ENCODE measurements around the gene AGPAT4.

The AGPAT4 gene

DNA sequence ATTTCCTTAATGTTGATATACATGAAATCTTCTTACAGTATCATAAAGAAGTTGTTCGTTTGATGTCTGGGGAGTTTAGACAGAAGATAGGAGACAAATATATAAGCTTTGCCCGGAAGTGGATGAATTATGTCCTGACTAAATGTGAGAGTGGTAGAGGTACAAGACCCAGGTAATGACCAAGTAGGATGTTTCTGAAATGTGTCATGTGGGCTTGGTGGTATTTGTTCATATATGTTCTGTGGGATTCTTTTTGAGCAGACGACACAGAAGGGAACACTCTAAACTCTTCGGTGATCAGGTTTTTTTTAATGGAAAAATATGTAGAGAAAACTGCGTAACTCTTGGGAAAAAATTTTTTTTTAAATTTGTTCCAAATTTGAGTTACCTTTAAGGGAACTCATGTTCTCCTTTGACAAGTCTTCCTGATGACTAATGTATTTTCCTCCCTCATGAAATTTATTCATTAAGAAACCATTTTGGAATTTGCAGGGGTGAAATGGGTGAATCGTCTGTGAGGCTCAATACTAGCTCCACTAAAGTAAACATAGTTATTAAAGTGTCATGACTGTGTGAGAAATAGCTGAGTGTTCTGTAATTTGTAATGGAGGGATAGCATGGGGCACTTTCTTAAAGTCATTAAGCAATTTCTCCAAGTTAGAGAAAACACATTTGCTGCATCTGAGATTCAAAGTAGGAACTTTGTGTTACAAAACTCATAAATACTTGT, 181.7 kb downstream of the AGPAT4 start:
- no peaks in the 10 kb centered on the region for H3K9me3 ChIP-seq (ENCODE audit: insufficient read depth, low read depth, low read length)
- H3K9me2 ChIP-seq (replicated peaks; ENCODE audit: low read depth, low read length) = no peaks in the 10 kb centered on the region
- H3K36me3 ChIP-seq (ENCODE audit: insufficient read depth, low read length) = peaks cover 87% of the 10 kb centered on the region
- H3K4me1 ChIP-seq (ENCODE audit: insufficient read depth, low read length, poor library complexity, severe bottlenecking) = no peaks in the 10 kb centered on the region
- no peaks in the 10 kb centered on the region for H3K79me2 ChIP-seq (ENCODE audit: insufficient read depth, low read length)
- no peak overlapping the region for H3K4me3 ChIP-seq (ENCODE audit: low read length, poor library complexity, severe bottlenecking)
- no peaks in the 10 kb centered on the region for H3F3A ChIP-seq (ENCODE audit: low read depth)
- TF ChIP-seq EZH2phosphoT487 (IDR thresholded peaks at IDR 0.05; ENCODE audit: borderline replicate concordance) = no peak
- TF ChIP-seq, protein P1, sequence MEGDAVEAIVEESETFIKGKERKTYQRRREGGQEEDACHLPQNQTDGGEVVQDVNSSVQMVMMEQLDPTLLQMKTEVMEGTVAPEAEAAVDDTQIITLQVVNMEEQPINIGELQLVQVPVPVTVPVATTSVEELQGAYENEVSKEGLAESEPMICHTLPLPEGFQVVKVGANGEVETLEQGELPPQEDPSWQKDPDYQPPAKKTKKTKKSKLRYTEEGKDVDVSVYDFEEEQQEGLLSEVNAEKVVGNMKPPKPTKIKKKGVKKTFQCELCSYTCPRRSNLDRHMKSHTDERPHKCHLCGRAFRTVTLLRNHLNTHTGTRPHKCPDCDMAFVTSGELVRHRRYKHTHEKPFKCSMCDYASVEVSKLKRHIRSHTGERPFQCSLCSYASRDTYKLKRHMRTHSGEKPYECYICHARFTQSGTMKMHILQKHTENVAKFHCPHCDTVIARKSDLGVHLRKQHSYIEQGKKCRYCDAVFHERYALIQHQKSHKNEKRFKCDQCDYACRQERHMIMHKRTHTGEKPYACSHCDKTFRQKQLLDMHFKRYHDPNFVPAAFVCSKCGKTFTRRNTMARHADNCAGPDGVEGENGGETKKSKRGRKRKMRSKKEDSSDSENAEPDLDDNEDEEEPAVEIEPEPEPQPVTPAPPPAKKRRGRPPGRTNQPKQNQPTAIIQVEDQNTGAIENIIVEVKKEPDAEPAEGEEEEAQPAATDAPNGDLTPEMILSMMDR (conservative IDR thresholded peaks at IDR 0.05; ENCODE audit: low read length) = no peak
- no peaks in the 10 kb centered on the region for H4K20me1 ChIP-seq (ENCODE audit: insufficient read depth, low read length, poor library complexity, severe bottlenecking)
- H3K9ac ChIP-seq (ENCODE audit: low read depth, low read length, poor library complexity, severe bottlenecking) = no peak overlapping the region
- no peak overlapping the region for H2AFZ ChIP-seq (ENCODE audit: low read length)
- no peaks in the 10 kb centered on the region for H3K27me3 ChIP-seq (ENCODE audit: insufficient read depth, low read length, poor library complexity, severe bottlenecking)
- H3K4me2 ChIP-seq (ENCODE audit: low read depth, low read length, poor library complexity, severe bottlenecking) = no peak overlapping the region

DNA sequence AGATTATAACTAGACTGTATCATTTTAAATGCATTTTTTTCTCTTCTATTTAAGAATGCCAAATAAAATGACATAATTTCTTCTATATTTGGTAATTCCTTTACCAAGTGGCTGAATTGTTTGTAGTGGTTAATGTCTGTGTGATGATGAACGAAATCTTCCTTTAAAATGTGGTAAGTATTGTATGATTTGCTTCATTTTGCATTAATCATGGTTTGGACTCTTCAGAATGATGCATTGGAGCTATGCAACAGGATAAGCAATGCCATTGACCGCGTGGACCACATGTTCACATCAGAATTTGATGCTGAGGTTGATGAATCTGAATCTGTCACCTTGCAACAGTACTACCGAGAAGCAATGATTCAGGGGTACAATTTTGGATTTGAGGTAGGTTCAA, 182.7 kb downstream of the AGPAT4 start:
- no peaks in the 10 kb centered on the region for H3K9me2 ChIP-seq (replicated peaks; ENCODE audit: low read depth, low read length)
- H3K79me2 ChIP-seq (ENCODE audit: insufficient read depth, low read length) = no peaks in the 10 kb centered on the region
- H3K36me3 ChIP-seq (ENCODE audit: insufficient read depth, low read length) = peaks cover 93% of the 10 kb centered on the region

DNA sequence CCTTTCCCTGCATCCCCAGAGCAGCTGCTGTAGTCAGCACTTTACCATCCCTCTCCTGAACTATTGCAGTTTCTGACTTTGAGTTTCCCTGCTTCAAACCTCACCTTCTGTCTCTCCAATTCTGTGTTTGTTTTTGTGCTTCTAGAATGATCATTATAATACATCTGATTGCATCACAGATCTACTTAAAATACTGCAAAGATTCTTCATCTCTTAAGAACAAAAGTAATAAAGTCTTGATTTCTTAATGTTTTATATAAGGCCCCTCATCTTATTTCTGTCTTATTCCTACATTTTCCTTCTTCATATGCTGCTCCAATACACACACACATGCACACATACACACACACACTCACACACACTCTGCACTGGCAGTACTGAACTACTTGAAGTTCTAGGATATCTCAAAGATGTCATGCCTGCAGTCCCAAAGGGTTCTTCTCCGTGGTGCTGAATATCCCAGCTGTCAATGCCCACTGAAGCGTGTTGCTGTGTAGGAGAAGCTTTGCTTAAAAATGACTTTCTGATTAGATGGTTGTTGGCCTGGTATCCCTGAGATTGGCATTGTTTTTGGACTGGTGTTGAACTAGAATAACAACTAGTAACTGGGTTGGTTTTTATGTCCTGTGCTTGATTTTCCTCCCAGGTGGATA, 185.1 kb downstream of the AGPAT4 start:
- H3K9me2 ChIP-seq (replicated peaks; ENCODE audit: low read depth, low read length) = no peaks in the 10 kb centered on the region
- H4K20me1 ChIP-seq (ENCODE audit: insufficient read depth, low read length, poor library complexity, severe bottlenecking) = no peaks in the 10 kb centered on the region
- no peak overlapping the region for H3K4me3 ChIP-seq (ENCODE audit: low read length, poor library complexity, severe bottlenecking)
- H3K9me3 ChIP-seq (ENCODE audit: insufficient read depth, low read depth, low read length) = no peaks in the 10 kb centered on the region
- no peaks in the 10 kb centered on the region for H3K79me2 ChIP-seq (ENCODE audit: insufficient read depth, low read length)
- no peak overlapping the region for H3K9ac ChIP-seq (ENCODE audit: low read depth, low read length, poor library complexity, severe bottlenecking)
- peaks cover 94% of the 10 kb centered on the region for H3K36me3 ChIP-seq (ENCODE audit: insufficient read depth, low read length)
- no peak overlapping the region for H3K4me2 ChIP-seq (ENCODE audit: low read depth, low read length, poor library complexity, severe bottlenecking)
- TF ChIP-seq, protein P1 (conservative IDR thresholded peaks at IDR 0.05; ENCODE audit: low read length) = no peak
- TF ChIP-seq EZH2phosphoT487 (IDR thresholded peaks at IDR 0.05; ENCODE audit: borderline replicate concordance) = no peak
- no peaks in the 10 kb centered on the region for H3F3A ChIP-seq (ENCODE audit: low read depth)
- H2AFZ ChIP-seq (ENCODE audit: low read length) = no peak overlapping the region
- no peaks in the 10 kb centered on the region for H3K27me3 ChIP-seq (ENCODE audit: insufficient read depth, low read length, poor library complexity, severe bottlenecking)
- H3K4me1 ChIP-seq (ENCODE audit: insufficient read depth, low read length, poor library complexity, severe bottlenecking) = no peaks in the 10 kb centered on the region

More for the DNA sequence above, 182.7 kb downstream of the AGPAT4 start:
- no peak overlapping the region for H3K4me2 ChIP-seq (ENCODE audit: low read depth, low read length, poor library complexity, severe bottlenecking)
- H3K4me3 ChIP-seq (ENCODE audit: low read length, poor library complexity, severe bottlenecking) = no peak overlapping the region
- H3K27me3 ChIP-seq (ENCODE audit: insufficient read depth, low read length, poor library complexity, severe bottlenecking) = no peaks in the 10 kb centered on the region
- no peak overlapping the region for H3K9ac ChIP-seq (ENCODE audit: low read depth, low read length, poor library complexity, severe bottlenecking)
- H3K4me1 ChIP-seq (ENCODE audit: insufficient read depth, low read length, poor library complexity, severe bottlenecking) = no peaks in the 10 kb centered on the region
- H3F3A ChIP-seq (ENCODE audit: low read depth) = no peaks in the 10 kb centered on the region
- no peaks in the 10 kb centered on the region for H3K9me3 ChIP-seq (ENCODE audit: insufficient read depth, low read depth, low read length)
- H2AFZ ChIP-seq (ENCODE audit: low read length) = no peak overlapping the region
- no peaks in the 10 kb centered on the region for H4K20me1 ChIP-seq (ENCODE audit: insufficient read depth, low read length, poor library complexity, severe bottlenecking)
- TF ChIP-seq, protein P1 (conservative IDR thresholded peaks at IDR 0.05; ENCODE audit: low read length) = no peak
- TF ChIP-seq EZH2phosphoT487 (IDR thresholded peaks at IDR 0.05; ENCODE audit: borderline replicate concordance) = no peak
